SK-N-SH treated with all-trans-retinoic acid at 6 μM for 48 hours (cell line): ENCODE measurements around the gene BCL2L14.

Experiments used
- ARNTL ChIP-seq: fragments of 450-650 bp; formaldehyde crosslinking; IDR thresholded peaks from 2 replicates; pipeline ENCODE4 v1.5.0; 2020; ENCODE audit warnings: low read depth, mild to moderate bottlenecking, moderate library complexity, borderline replicate concordance
- BACH2 ChIP-seq: fragments of 250-450 bp; sonication (Bioruptor Pico); IDR thresholded peaks from 2 replicates; pipeline ENCODE4 v1.9.0; 2021; ENCODE audit warnings: mild to moderate bottlenecking, borderline replicate concordance
- CREB5 ChIP-seq: fragments of 250-450 bp; sonication (Bioruptor Pico); IDR thresholded peaks from 2 replicates; pipeline ENCODE4 v1.5.1; 2020; ENCODE audit warnings: low read depth, mild to moderate bottlenecking, moderate library complexity
- ESRRG ChIP-seq: fragments of 250-450 bp; sonication (Bioruptor Pico); IDR thresholded peaks from 2 replicates; pipeline ENCODE4 v1.6.1; 2021; ENCODE audit warnings: mild to moderate bottlenecking
- GLIS3 ChIP-seq: fragments of 250-450 bp; sonication (Bioruptor Pico); IDR thresholded peaks from 2 replicates; pipeline ENCODE4 v1.5.0; 2020; ENCODE audit warnings: mild to moderate bottlenecking, moderate library complexity
- ISL1 ChIP-seq: fragments of 250-450 bp; sonication (Bioruptor Pico); IDR thresholded peaks from 2 replicates; pipeline ENCODE4 v2.1.2; 2022; ENCODE audit warnings: mild to moderate bottlenecking, moderate library complexity
- PATZ1 ChIP-seq: fragments of 250-450 bp; sonication (Bioruptor Pico); IDR thresholded peaks from 2 replicates; pipeline ENCODE4 v1.8.0; 2020; ENCODE audit warnings: mild to moderate bottlenecking, moderate library complexity, borderline replicate concordance
- TCF4 ChIP-seq: fragments of 250-450 bp; sonication (Bioruptor Pico); IDR thresholded peaks from 2 replicates; pipeline ENCODE4 v1.8.0; 2021; ENCODE audit warnings: mild to moderate bottlenecking, moderate library complexity, borderline replicate concordance
- ZFP3 ChIP-seq: fragments of 250-450 bp; sonication (Bioruptor Pico); IDR thresholded peaks from 2 replicates; pipeline ENCODE4 v1.5.0; 2020; ENCODE audit warnings: mild to moderate bottlenecking, moderate library complexity
- ZFP30 ChIP-seq: fragments of 450-650 bp; formaldehyde crosslinking; IDR thresholded peaks from 2 replicates; pipeline ENCODE4 v1.5.0; 2022; ENCODE audit warnings: mild to moderate bottlenecking, moderate library complexity
- ZNF70 ChIP-seq: fragments of 450-650 bp; formaldehyde crosslinking; IDR thresholded peaks from 2 replicates; pipeline ENCODE4 v1.5.0; 2020; ENCODE audit warnings: mild to moderate bottlenecking, moderate library complexity
- ZNF8 ChIP-seq: fragments of 450-650 bp; formaldehyde crosslinking; IDR thresholded peaks from 2 replicates; pipeline ENCODE4 v1.5.0; 2020; ENCODE audit warnings: mild to moderate bottlenecking, moderate library complexity
- TF ChIP-seq, protein P1 (sequence below): fragments of 250-450 bp; sonication (Bioruptor Pico); IDR thresholded peaks from 2 replicates; pipeline ENCODE4 v1.8.0; 2021; ENCODE audit warnings: low read depth, mild to moderate bottlenecking, moderate library complexity, borderline replicate concordance

- no peak for TF ChIP-seq TCF4
- TF ChIP-seq BACH2 (CRISPR knock-in tag): no peak
- TF ChIP-seq GLIS3 (CRISPR knock-in tag): no peak
- TF ChIP-seq ESRRG (CRISPR knock-in tag): no peak
- TF ChIP-seq, protein P1, sequence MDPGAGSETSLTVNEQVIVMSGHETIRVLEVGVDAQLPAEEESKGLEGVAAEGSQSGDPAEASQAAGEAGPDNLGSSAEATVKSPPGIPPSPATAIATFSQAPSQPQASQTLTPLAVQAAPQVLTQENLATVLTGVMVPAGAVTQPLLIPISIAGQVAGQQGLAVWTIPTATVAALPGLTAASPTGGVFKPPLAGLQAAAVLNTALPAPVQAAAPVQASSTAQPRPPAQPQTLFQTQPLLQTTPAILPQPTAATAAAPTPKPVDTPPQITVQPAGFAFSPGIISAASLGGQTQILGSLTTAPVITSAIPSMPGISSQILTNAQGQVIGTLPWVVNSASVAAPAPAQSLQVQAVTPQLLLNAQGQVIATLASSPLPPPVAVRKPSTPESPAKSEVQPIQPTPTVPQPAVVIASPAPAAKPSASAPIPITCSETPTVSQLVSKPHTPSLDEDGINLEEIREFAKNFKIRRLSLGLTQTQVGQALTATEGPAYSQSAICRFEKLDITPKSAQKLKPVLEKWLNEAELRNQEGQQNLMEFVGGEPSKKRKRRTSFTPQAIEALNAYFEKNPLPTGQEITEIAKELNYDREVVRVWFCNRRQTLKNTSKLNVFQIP (CRISPR knock-in tag): no peak
- TF ChIP-seq ZNF8 (CRISPR knock-in tag): no peak
- no peak for TF ChIP-seq ISL1 (CRISPR knock-in tag)
- no peak for TF ChIP-seq ARNTL
- TF ChIP-seq ZNF70 (CRISPR knock-in tag): no peak
- no peak for TF ChIP-seq ZFP30 (CRISPR knock-in tag)
- no peak for TF ChIP-seq CREB5
- no peak for TF ChIP-seq PATZ1 (CRISPR knock-in tag)
- TF ChIP-seq ZFP3 (CRISPR knock-in tag): no peak
Observed at GRCh38 chr12:12133259-12133658, 62.5 kb downstream of the BCL2L14 start.
